ENCODE data around the gene SEMA3G.

Gene SEMA3G

DNA sequence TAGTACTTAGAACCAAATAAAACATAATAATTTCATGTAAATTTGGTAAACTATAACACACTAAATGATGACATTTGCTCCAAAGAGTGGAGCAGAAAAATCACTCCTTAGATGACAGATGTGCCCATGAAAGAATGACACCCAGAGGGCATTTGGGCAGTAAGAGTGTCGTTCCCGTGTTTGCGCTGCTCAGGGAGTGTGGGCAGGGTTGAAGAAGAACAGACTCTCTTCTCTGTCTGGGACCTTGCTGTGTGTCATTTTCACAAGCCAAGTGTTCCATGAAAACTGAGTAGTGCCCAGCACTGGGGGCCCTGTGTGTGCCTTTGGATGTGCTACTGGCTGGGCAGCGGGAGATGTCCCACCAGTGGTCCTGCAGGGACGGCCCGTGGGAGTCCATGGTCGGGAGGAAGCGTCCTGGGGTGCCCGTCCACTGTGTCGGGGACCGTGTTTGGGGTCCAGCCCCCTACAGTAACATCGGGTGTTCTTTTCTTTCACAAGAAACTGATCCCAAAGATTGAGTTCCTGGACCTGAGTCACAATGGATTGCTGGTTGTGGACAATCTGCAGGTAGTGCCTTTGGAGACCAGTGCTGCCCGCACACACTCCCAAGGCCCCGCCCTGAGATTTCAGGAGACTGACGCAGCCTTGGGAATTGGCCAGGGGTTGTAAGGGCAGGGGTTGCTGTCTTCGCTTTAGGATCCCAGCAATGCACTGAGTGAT lies 32.3 kb upstream of the SEMA3G start:
- H3K27ac ChIP-seq, result no peak overlapping the region
- TF ChIP-seq, protein P1, sequence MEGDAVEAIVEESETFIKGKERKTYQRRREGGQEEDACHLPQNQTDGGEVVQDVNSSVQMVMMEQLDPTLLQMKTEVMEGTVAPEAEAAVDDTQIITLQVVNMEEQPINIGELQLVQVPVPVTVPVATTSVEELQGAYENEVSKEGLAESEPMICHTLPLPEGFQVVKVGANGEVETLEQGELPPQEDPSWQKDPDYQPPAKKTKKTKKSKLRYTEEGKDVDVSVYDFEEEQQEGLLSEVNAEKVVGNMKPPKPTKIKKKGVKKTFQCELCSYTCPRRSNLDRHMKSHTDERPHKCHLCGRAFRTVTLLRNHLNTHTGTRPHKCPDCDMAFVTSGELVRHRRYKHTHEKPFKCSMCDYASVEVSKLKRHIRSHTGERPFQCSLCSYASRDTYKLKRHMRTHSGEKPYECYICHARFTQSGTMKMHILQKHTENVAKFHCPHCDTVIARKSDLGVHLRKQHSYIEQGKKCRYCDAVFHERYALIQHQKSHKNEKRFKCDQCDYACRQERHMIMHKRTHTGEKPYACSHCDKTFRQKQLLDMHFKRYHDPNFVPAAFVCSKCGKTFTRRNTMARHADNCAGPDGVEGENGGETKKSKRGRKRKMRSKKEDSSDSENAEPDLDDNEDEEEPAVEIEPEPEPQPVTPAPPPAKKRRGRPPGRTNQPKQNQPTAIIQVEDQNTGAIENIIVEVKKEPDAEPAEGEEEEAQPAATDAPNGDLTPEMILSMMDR (conservative IDR thresholded peaks at IDR 0.05), result no peak
- no peak for TF ChIP-seq ZFX (IDR thresholded peaks at IDR 0.05)

DNA sequence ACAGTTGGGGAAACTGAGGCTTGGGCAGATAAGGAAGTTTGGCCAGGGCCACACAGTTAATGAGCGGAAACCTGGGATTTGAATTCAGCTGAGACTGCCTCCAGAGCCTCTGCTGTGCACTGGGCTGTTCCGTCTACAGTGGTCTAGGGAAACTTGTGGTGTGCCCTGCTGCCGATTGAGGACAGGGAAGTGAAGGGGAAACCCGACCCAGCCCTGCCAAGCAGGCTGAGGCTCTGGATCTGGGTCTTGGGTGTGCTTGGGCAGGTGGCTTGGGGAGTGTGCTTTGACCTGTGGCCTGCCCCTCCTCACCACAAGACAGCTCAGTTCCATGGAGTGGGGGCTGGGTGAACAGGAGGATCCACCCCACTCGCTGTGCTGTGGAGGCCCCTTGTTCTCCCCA lies 28.1 kb upstream of the SEMA3G start:
- TF ChIP-seq, protein P1 (conservative IDR thresholded peaks at IDR 0.05), result no peak
- no peak for TF ChIP-seq ZFX (IDR thresholded peaks at IDR 0.05)
- H3K27ac ChIP-seq, result no peak overlapping the region

DNA sequence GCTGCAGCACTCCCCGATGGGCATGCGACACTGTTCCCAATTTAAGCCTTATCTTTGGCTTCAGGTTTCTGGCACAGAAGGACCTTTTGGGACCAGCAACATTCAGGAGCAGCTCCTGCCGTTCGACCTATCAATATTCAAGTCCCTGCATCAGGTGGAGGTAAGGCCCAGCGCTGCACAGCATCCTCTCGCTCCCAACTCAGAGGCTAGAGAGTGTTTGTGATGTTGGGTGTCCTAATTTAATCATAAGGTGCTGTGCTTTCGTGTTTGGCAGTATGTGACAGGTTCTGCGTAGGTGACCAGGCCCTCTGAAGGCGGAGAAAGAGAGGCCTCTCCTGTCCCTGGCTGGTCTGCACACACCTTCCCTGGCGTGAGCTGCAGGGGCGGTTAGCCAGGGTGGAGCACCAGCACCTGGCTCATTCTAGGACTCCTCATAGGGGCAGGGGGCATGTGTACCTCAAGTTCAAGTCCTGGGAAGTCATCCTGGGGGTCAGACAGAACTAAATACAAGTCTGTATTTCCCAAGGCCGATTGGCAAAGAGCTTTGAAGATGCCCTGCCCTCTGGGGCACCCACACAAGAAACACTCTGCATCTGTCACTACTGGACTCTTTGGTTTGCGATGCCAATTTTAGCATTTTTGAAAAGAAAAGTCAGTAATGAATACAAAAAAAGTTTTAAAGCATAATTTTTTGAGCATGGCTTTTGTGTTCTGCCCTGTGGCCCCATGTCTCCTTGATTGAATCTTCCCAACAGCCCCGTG lies 27.5 kb upstream of the SEMA3G start:
- no peak for TF ChIP-seq ZFX (IDR thresholded peaks at IDR 0.05)
- TF ChIP-seq, protein P1 (conservative IDR thresholded peaks at IDR 0.05), result peak; percentile 38
- no peak overlapping the region; the same call in 1 of the 2 replicates for H3K27ac ChIP-seq

DNA sequence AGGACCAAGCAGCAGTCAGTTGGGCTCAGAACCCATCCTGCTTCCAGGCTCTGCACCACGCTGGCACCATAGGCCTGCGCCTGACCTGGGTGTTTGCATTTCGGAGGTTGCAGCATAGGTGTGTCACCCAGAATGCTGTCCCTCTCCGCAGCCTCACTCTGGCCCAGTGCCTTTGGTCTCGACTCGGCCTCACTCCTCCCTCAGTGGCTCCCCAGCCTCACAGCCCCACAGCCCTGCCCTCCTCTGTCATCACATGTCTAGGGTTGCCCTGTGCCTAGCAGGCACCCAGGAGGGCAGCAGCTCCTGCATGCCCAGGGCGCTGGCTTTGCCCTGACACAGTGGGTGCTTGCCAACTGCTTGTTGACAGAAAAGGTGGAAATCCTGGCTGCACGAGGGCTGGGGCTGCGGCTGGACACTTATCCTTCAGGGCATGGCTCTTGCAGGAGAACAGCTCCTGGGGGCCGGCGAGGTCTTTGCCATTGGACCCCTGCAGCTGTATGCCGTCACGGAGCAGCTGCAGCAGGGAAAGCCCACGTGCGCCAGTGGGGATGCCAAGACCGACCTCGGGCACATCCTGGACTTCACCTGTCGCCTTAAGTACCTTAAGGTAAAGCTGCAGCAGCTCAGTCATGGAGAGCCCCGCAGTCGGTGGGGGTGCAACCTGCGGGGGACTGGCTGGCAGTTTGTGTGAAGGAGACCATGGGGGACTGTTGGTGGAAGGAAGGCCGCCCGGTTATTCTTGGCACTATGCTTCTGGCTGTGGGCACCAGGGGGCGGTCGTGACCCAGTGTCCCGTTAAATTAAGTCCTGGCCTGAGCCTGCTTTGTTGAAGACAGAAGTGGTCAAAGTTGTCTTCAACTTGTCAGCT lies 26.7 kb upstream of the SEMA3G start:
- TF ChIP-seq, protein P1 (conservative IDR thresholded peaks at IDR 0.05), result peak; percentile 89
- no peak for TF ChIP-seq ZFX (IDR thresholded peaks at IDR 0.05)
- H3K27ac ChIP-seq, result peak overlapping the region; percentile 58

DNA sequence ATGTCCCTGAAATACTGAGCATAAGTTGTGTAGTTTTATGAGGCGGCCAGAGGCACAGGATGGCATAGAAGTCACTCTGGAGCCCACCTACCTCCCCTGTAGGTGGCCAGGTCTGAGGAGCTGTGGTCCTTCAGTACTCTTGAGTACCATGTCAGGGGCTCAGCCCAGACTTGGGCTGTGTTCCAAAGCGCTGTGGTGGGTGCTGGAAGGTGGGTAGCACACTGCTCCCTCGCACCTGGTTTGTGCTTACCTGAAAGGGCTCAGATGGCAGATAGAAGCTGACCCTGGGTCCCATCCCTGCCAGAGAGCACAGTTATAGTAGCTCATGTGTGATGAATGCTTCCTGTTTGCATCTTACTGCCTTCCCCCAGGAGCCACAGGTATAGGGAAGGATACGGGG lies 26.0 kb upstream of the SEMA3G start:
- peak overlapping the region; percentile 58 for H3K27ac ChIP-seq
- TF ChIP-seq, protein P1 (conservative IDR thresholded peaks at IDR 0.05), result no peak
- TF ChIP-seq ZFX (IDR thresholded peaks at IDR 0.05), result no peak

DNA sequence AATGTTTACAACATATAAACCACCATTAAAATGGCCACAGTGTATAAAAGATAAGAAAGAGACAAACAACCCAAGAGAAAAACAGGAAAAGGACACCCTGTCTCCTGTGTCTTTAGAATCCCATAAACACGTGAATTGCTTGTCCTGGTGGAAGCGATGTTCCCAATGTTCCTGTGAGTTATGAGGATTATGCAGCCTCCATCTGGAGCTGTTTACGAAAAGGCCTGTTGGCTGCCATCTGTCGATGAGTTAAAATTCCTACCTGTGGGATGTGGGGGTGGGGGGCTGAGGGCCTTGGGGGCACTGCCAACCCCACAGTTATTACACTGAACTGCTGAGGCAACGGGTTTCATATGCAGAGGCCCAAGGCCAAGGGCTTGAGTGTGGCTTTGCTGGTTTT lies 24.1 kb upstream of the SEMA3G start:
- H3K27ac ChIP-seq, result peak overlapping the region; percentile 47

More for the DNA sequence above, 24.1 kb upstream of the SEMA3G start:
- no peak for TF ChIP-seq ZFX (IDR thresholded peaks at IDR 0.05)
- TF ChIP-seq, protein P1 (conservative IDR thresholded peaks at IDR 0.05), result no peak

Data from C4-2B (cell line).